Neuronal stem cell (in vitro differentiated cells): ENCODE data around the gene TBC1D14.

Source experiments
- DNase-seq: peaks from one replicate; pipeline ENCODE4 v3.0.0-alpha.2; 2013; ENCODE audit warnings: low spot score
- H2AFZ ChIP-seq: one replicate; pipeline ENCODE4 v1.6.1; 2013; ENCODE audit warnings: mild to moderate bottlenecking, low read length, inconsistent platforms
- H2AK5ac ChIP-seq: 2 replicates; pipeline ENCODE4 v1.6.1; 2013; ENCODE audit warnings: low read depth, mild to moderate bottlenecking, inconsistent platforms, low read length, moderate library complexity, mixed read lengths
- H2BK120ac ChIP-seq: 2 replicates; pipeline ENCODE4 v1.6.1; 2013; ENCODE audit warnings: low read depth, mild to moderate bottlenecking, inconsistent platforms, low read length, moderate library complexity, mixed read lengths
- H2BK12ac ChIP-seq: one replicate; pipeline ENCODE4 v1.6.1; 2013; ENCODE audit warnings: low read length, inconsistent platforms
- H2BK15ac ChIP-seq: 2 replicates; pipeline ENCODE4 v1.6.1; 2013; ENCODE audit warnings: mild to moderate bottlenecking, low read length, inconsistent platforms, mixed read lengths
- H2BK5ac ChIP-seq: one replicate; pipeline ENCODE4 v1.6.1; 2013; ENCODE audit warnings: inconsistent platforms, mild to moderate bottlenecking, low read length, moderate library complexity
- H3K14ac ChIP-seq: one replicate; pipeline ENCODE4 v1.6.1; 2013; ENCODE audit warnings: low read length, inconsistent platforms
- H3K18ac ChIP-seq: 2 replicates; pipeline ENCODE4 v1.6.1; 2013; ENCODE audit warnings: low read length, inconsistent platforms
- H3K23ac ChIP-seq: 2 replicates; pipeline ENCODE4 v1.6.1; 2013; ENCODE audit warnings: low read depth, mild to moderate bottlenecking, mixed read lengths, low read length, inconsistent platforms; ENCODE audit not compliant: poor library complexity
- H3K27ac ChIP-seq: replicated peaks from 3 replicates; pipeline ENCODE4 v1.5.1; 2013; ENCODE audit warnings: low read length, inconsistent platforms
- H3K27me3 ChIP-seq, 3 experiments: 2 replicates each; pipeline ENCODE4 v1.6.1; 2013; ENCODE audit warnings: low read length in 3 of 3, mild to moderate bottlenecking in 2 of 3, inconsistent platforms in 1 of 3, low read depth in 1 of 3, mixed read lengths in 1 of 3, moderate library complexity in 1 of 3; ENCODE audit not compliant: control insufficient read depth in 3 of 3, insufficient read depth in 3 of 3
- H3K36me3 ChIP-seq, 2 donors: replicated peaks in 1 of 2; 2 replicates each; pipeline ENCODE4 v1.6.1; 2013; ENCODE audit warnings: low read length in 2 of 2; ENCODE audit not compliant: control insufficient read depth in 2 of 2, insufficient read depth in 2 of 2
- H3K4ac ChIP-seq: 2 replicates; pipeline ENCODE4 v1.6.1; 2013; ENCODE audit warnings: inconsistent platforms, mild to moderate bottlenecking, low read length, moderate library complexity
- H3K4me1 ChIP-seq, 2 donors: 1 replicate in 1 of 2; 2 replicates in 1 of 2; pipeline ENCODE4 v1.6.1; 2013; ENCODE audit warnings: low read length in 2 of 2, low read depth in 1 of 2; ENCODE audit not compliant: control insufficient read depth in 2 of 2, insufficient read depth in 1 of 2
- H3K4me2 ChIP-seq: one replicate; pipeline ENCODE4 v1.6.1; 2013; ENCODE audit warnings: mild to moderate bottlenecking, low read length, inconsistent platforms; ENCODE audit not compliant: insufficient read depth, poor library complexity, severe bottlenecking
- H3K4me3 ChIP-seq, 2 donors: 2 replicates each; pipeline ENCODE4 v1.5.1; 2013; ENCODE audit warnings: low read length in 2 of 2, mild to moderate bottlenecking in 2 of 2, inconsistent platforms in 1 of 2, moderate library complexity in 1 of 2
- H3K79me1 ChIP-seq: one replicate; pipeline ENCODE4 v1.6.1; 2013; ENCODE audit warnings: low read depth, mild to moderate bottlenecking, inconsistent platforms, low read length, moderate library complexity
- H3K9ac ChIP-seq: one replicate; pipeline ENCODE4 v1.6.1; 2013; ENCODE audit warnings: mild to moderate bottlenecking, low read depth, low read length, inconsistent platforms; ENCODE audit not compliant: poor library complexity
- H3K9me3 ChIP-seq, 2 donors: replicated peaks in 1 of 2; 2 replicates each; pipeline versions ENCODE3 to v1.6.1; 2013; ENCODE audit warnings: low read length in 2 of 2, mild to moderate bottlenecking in 2 of 2, inconsistent platforms in 1 of 2, low read depth in 1 of 2, mixed read lengths in 1 of 2, moderate library complexity in 1 of 2; ENCODE audit not compliant: control insufficient read depth in 2 of 2, insufficient read depth in 1 of 2
- H4K8ac ChIP-seq: one replicate; pipeline ENCODE4 v1.6.1; 2013; ENCODE audit warnings: low read depth, mild to moderate bottlenecking, inconsistent platforms, low read length, moderate library complexity
- H4K91ac ChIP-seq: one replicate; pipeline ENCODE4 v1.6.1; 2013; ENCODE audit warnings: low read length, low read depth, mild to moderate bottlenecking, inconsistent platforms; ENCODE audit not compliant: poor library complexity
- WGBS, 2 donors: extraction: QIAGEN DNeasy Blood & Tissue Kit; methylation state at CpG; one replicate each; pipeline ENCODE4 v1.1.7; 2013; ENCODE audit warnings: missing lambda C conversion rate in 2 of 2, mixed read lengths in 1 of 2; ENCODE audit not compliant: insufficient read length in 2 of 2, insufficient replicate concordance in 1 of 2; ENCODE audit errors: extremely low coverage in 2 of 2; 5-methylcytosine and 5-hydroxymethylcytosine counted together

The TBC1D14 gene

DNA sequence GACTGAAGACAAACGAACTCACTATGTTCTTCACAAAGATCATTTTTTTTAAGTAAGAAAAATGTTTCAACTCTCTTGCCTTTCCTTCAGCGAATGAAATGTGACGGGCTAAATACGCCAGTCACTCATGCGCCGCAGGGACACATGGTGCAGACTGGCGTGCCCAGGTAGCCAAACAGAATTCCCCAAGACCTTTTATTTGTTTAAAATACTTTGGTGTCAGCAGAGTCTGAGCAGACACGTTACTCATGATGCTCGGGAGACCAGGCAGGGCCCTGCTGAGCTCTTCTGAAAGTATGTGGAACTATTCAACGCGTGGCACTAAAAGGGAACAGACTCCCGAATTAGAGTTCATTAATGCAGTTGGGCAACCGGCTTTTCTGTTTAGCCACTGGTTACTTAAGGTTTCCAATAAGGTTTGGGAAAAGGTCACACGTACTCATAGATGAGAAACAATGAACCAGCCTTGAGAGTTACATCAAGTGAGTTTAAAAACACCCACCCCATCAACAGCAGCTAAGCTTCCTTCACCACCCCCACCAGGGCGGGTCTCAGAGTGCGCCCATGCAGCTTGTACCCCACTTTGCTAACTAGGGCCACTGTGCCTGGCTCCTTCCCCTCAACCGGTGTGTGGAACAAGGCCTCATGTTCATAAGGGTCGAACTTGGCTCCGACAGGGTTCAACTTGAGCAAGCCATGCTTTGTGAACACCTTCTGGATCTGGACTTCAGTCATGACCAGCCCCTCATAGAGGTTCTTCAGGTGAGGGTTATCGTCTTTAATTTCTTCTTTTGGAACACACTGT is 150.9 kb downstream of the TBC1D14 start:
- Histone ChIP-seq H2BK5ac (no peak overlapping the region), H3K4me1 (no peaks in the 10 kb centered on the region), H3K4ac (no peak overlapping the region), H3K4me3 (no peak overlapping the region), H3K4me2 (no peak overlapping the region), H3K79me1 (no peaks in the 10 kb centered on the region), H4K8ac (no peak overlapping the region), H2AFZ (no peak overlapping the region), H3K27me3 (no peaks in the 10 kb centered on the region), H3K36me3 (peaks cover 29 to 93% of the 10 kb centered on the region in 2 donors), H3K9ac (no peak overlapping the region), H3K23ac (no peak overlapping the region), H3K18ac (no peak overlapping the region), H4K91ac (no peak overlapping the region), H3K27ac (no peak overlapping the region), H2AK5ac (no peak overlapping the region), H2BK15ac (no peak overlapping the region), H2BK12ac (no peak overlapping the region), H3K9me3 (no peaks in the 10 kb centered on the region), H3K14ac (no peak overlapping the region), H2BK120ac (no peak overlapping the region)
- WGBS, 2 donors, result no CpG with 5 or more reads among the region's 20 CpGs
- no peak for DNase-seq

DNA sequence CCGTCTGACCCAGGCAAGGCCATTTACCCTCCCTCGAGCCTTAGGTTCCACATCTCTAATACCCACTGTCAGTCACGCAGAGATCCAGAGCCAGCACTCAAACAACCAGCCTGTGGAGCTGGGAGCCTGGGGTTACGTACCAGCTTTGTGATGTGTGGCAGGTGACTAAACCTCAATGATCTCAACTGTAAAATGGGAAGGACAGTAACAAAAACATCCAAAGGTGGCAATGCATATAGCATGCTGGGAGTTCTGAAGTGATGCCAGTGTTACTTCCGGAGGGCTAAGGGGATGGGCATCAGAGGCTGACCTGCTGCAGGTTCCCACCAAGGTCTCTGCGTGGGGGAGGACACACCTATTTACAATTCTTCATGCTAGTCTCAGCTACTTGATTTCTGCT is 152.2 kb downstream of the TBC1D14 start:
- Histone ChIP-seq H2BK120ac (no peak overlapping the region), H3K23ac (no peak overlapping the region), H3K4ac (no peak overlapping the region), H3K4me2 (no peak overlapping the region), H3K14ac (no peak overlapping the region), H4K91ac (no peak overlapping the region), H3K9me3 (no peaks in the 10 kb centered on the region), H2BK15ac (no peak overlapping the region), H3K4me3 (no peak overlapping the region), H3K27me3 (no peaks in the 10 kb centered on the region), H2AFZ (no peak overlapping the region), H2BK5ac (no peak overlapping the region), H3K9ac (no peak overlapping the region), H2AK5ac (no peak overlapping the region), H3K36me3 (peaks cover 22 to 84% of the 10 kb centered on the region in 2 donors), H3K27ac (no peak overlapping the region), H4K8ac (no peak overlapping the region), H3K4me1 (peaks cover 2 to 3% of the 10 kb centered on the region in 2 donors), H3K18ac (no peak overlapping the region), H2BK12ac (no peak overlapping the region), H3K79me1 (peaks cover 2% of the 10 kb centered on the region)
- no CpG with 5 or more reads among the region's 6 CpGs for WGBS, 2 donors
- no peak for DNase-seq

DNA sequence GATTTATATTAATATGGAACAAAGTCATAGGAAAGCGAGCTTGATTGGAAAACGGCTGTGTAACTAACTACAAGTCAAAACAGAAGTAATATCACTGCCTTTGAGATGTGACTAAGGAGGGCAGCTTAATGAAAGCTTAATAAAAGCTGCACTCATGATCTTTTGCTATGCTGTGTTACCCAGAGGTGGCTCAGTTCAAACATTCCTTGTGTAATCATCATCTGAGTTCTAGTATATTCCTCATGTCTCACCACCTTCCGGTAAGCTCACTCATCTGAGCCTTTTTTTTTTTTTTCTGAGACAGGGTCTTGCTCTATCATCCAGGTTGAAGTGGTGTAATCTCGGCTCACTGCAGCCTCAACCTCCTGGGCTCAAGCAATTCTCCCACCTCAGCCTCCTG is 153.2 kb downstream of the TBC1D14 start:
- Histone ChIP-seq H3K4me3 (no peak overlapping the region), H3K4me1 (peaks cover 3 to 5% of the 10 kb centered on the region in 2 donors), H3K4me2 (no peak overlapping the region), H3K9ac (no peak overlapping the region), H3K79me1 (peaks cover 7% of the 10 kb centered on the region), H3K4ac (no peak overlapping the region), H4K91ac (no peak overlapping the region), H2BK12ac (no peak overlapping the region), H3K36me3 (peaks cover 22 to 77% of the 10 kb centered on the region in 2 donors), H3K23ac (no peak overlapping the region), H2AK5ac (no peak overlapping the region), H3K14ac (no peak overlapping the region), H3K9me3 (no peaks in the 10 kb centered on the region), H4K8ac (no peak overlapping the region), H3K27me3 (no peaks in the 10 kb centered on the region), H2BK5ac (no peak overlapping the region), H3K27ac (no peak overlapping the region), H2BK120ac (no peak overlapping the region), H2BK15ac (no peak overlapping the region), H3K18ac (no peak overlapping the region), H2AFZ (no peak overlapping the region)
- WGBS, 2 donors, result no CpG with 5 or more reads among the region's 4 CpGs
- no peak for DNase-seq

DNA sequence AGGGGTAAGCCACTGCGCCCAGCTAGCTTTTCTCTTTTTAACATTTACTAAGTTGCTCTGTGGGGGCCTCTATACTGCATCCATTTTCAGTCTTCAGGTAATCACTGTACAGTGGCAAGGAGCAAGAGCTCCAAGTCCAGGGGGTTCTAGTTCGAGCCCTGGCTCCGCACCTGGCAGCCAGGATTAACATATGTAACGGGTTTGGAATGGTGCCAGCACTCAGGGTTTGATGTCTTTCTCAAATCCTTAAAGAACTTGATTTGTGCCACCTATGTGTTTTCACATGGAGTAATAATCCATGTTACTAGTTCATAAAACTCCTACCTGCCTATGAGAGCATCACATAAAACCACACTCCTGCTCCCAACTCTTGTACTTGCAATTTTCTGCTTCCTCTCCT is 153.7 kb downstream of the TBC1D14 start:
- H4K91ac ChIP-seq, result no peak overlapping the region
- H3K4ac ChIP-seq, result no peak overlapping the region
- no peak overlapping the region for H4K8ac ChIP-seq
- H3K79me1 ChIP-seq, result peaks cover 7% of the 10 kb centered on the region
- peaks cover 3 to 5% of the 10 kb centered on the region in 2 donors for H3K4me1 ChIP-seq
- H3K27ac ChIP-seq, result no peak overlapping the region
- no peak overlapping the region for H2BK12ac ChIP-seq
- no CpG with 5 or more reads among the region's 4 CpGs for WGBS, 2 donors
- no peak overlapping the region for H3K18ac ChIP-seq
- H3K4me3 ChIP-seq, result no peak overlapping the region
- H3K9me3 ChIP-seq, result no peaks in the 10 kb centered on the region
- H2AK5ac ChIP-seq, result no peak overlapping the region
- H3K36me3 ChIP-seq, result peaks cover 22 to 72% of the 10 kb centered on the region in 2 donors
- H3K14ac ChIP-seq, result no peak overlapping the region
- no peak overlapping the region for H2BK15ac ChIP-seq
- H3K23ac ChIP-seq, result no peak overlapping the region
- no peak overlapping the region for H2BK120ac ChIP-seq
- H3K27me3 ChIP-seq, result no peaks in the 10 kb centered on the region
- no peak overlapping the region for H2BK5ac ChIP-seq
- DNase-seq, result no peak
- H3K9ac ChIP-seq, result no peak overlapping the region
- no peak overlapping the region for H3K4me2 ChIP-seq
- H2AFZ ChIP-seq, result no peak overlapping the region
